Measurements from ENCODE around the gene PDE3A. TPM values are rescaled to one million over a fixed set of nuclear protein-coding genes. Genes with fewer than 3 reads are reported as not detected.
A peak's percentile ranks its signal among the peaks of the same experiment; 100 is the strongest.
"Not testable (repeated sequence)": the region's sequence is repeated elsewhere in the genome, so short reads cannot be mapped to it uniquely, and the experiment has no call there.

The PDE3A gene
- total RNA-seq, 1 experiment from 2014 or later, result 0.36 TPM

DNA sequence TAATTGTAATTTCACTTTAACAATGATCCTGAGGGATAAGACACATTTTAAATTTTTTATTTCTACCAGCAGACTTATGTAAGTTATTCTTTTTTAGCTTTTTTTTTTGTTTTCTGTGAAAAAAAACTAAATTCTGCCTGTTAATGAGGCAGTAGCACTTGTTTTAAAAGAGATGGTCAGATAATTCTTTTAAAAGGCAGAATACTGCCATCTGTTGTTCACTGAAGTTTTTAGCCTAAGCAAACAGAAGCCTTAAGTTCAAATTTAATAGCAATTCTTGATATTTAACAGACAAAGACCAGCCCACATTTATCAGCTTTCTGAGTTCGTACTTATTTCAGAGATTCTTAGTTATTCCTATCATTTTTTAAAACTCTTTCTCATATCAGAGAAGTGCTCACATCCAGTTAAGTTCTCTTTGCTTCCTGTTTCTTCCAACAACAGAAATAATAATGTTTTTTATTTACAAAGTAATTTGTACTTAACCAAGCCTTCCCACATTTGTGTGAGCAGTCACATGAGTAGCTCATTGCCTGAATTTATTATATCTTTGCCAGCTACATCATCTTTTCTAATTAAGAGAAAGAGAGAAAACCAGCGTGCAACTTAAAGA, 233.4 kb downstream of the PDE3A start:
- intact Hi-C loops (cut with micrococcal nuclease; ENCODE audit: unreplicated experiment), result loop anchor here (1.0 to 5.0 kb wide), 3 partner anchors 114 to 862 kb away; no protein-coding TSS in a partner anchor
- Mint-ChIP-seq H3K4me3 (ENCODE audit: unreplicated experiment) (no peak overlapping the region), H3K9me3 (ENCODE audit: unreplicated experiment) (no peaks in the 10 kb centered on the region), H3K36me3 (ENCODE audit: insufficient read depth, unreplicated experiment) (no peaks in the 10 kb centered on the region), H3K4me1 (ENCODE audit: low read depth, unreplicated experiment) (no peaks in the 10 kb centered on the region), H3K27ac (ENCODE audit: unreplicated experiment) (no peak overlapping the region), H3K27me3 (ENCODE audit: insufficient read depth, unreplicated experiment) (peaks cover 2% of the 10 kb centered on the region)
- H3K9me3 ChIP-seq, result no peaks in the 10 kb centered on the region
- no peaks in the 10 kb centered on the region for H3K4me1 ChIP-seq
- H3K4me3 ChIP-seq (ENCODE audit: low read depth, low read length), result no peak overlapping the region
- peak in 1 of 2 experiments; percentile 17 for DNase-seq
- H3K27me3 ChIP-seq (replicated peaks; ENCODE audit: control insufficient read depth, insufficient read depth, low read length), result no peaks in the 10 kb centered on the region
- ChIA-PET CTCF (interaction anchor here (0.6 kb wide), 1 partner anchor 348 kb away, joined by 3 read pairs; no protein-coding TSS in a partner anchor), POLR2A (no interaction called here)
- no peaks in the 10 kb centered on the region for H3K36me3 ChIP-seq (ENCODE audit: control insufficient read depth, insufficient read depth, low read length)
- no TSS peak for BruUV-seq (replicated peaks)
- TF ChIP-seq, protein P1, sequence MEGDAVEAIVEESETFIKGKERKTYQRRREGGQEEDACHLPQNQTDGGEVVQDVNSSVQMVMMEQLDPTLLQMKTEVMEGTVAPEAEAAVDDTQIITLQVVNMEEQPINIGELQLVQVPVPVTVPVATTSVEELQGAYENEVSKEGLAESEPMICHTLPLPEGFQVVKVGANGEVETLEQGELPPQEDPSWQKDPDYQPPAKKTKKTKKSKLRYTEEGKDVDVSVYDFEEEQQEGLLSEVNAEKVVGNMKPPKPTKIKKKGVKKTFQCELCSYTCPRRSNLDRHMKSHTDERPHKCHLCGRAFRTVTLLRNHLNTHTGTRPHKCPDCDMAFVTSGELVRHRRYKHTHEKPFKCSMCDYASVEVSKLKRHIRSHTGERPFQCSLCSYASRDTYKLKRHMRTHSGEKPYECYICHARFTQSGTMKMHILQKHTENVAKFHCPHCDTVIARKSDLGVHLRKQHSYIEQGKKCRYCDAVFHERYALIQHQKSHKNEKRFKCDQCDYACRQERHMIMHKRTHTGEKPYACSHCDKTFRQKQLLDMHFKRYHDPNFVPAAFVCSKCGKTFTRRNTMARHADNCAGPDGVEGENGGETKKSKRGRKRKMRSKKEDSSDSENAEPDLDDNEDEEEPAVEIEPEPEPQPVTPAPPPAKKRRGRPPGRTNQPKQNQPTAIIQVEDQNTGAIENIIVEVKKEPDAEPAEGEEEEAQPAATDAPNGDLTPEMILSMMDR (IDR thresholded peaks at IDR 0.05; ENCODE audit: insufficient read depth in 1 of 2, low read depth in 1 of 2, low read length in 1 of 2, severe bottlenecking in 1 of 2, unreplicated experiment in 1 of 2), result peak; percentile 55 to 64

DNA sequence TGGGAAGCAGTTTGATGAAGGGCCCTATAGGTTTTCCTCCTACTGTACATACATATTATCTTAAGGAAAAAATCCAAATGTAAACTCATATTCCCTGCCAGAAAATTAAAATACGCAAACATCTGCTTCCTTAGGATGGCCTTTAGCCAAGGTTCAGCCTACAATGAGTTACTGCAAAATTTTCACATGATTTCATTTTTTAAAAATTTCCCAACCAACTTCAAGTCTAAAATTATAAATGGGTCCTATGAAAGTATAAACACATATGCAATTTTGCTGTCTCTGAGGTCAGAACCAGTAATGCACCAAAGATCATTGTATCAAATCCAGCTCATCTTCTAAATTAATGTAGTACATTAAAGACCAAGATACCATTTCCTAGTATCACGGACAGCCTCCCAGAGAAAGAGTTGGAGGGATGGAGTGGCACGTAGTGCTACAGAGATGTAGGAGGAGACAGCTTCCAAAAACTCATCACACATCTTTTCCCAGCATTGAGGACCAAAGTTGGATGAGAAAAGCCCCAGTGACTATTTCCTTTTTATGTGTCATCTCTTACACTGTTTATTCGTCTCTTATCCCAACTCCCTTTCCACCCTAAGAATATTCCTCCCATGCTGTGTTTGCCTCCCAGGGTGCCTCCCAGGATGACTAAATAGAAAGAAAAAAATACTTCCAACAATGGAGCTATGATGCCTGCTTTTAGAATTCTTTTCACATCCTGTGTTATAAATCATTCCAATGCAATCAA, 234.5 kb downstream of the PDE3A start:
- Mint-ChIP-seq H3K27me3 (ENCODE audit: insufficient read depth, unreplicated experiment) (no peaks in the 10 kb centered on the region), H3K36me3 (ENCODE audit: insufficient read depth, unreplicated experiment) (no peaks in the 10 kb centered on the region), H3K27ac (ENCODE audit: unreplicated experiment) (no peak overlapping the region), H3K4me1 (ENCODE audit: low read depth, unreplicated experiment) (no peaks in the 10 kb centered on the region), H3K9me3 (ENCODE audit: unreplicated experiment) (no peaks in the 10 kb centered on the region), H3K4me3 (ENCODE audit: unreplicated experiment) (no peak overlapping the region)
- H3K36me3 ChIP-seq (ENCODE audit: control insufficient read depth, insufficient read depth, low read length), result no peaks in the 10 kb centered on the region
- ChIA-PET POLR2A (no interaction called here), CTCF (interaction anchor here (0.6 kb wide), 1 partner anchor 9 kb away, joined by 3 read pairs; no protein-coding TSS in a partner anchor)
- BruUV-seq (replicated peaks), result no TSS peak
- H3K4me3 ChIP-seq (ENCODE audit: low read depth, low read length), result no peak overlapping the region
- H3K27me3 ChIP-seq (replicated peaks; ENCODE audit: control insufficient read depth, insufficient read depth, low read length), result no peaks in the 10 kb centered on the region
- DNase-seq, result no peak
- intact Hi-C loops (cut with micrococcal nuclease; ENCODE audit: unreplicated experiment), result loop anchor here (5.0 kb wide), 1 partner anchor 116 kb away; no protein-coding TSS in a partner anchor
- TF ChIP-seq, protein P1 (IDR thresholded peaks at IDR 0.05; ENCODE audit: insufficient read depth in 1 of 2, low read depth in 1 of 2, low read length in 1 of 2, severe bottlenecking in 1 of 2, unreplicated experiment in 1 of 2), result no peak
- H3K9me3 ChIP-seq, result no peaks in the 10 kb centered on the region
- H3K4me1 ChIP-seq, result no peaks in the 10 kb centered on the region

DNA sequence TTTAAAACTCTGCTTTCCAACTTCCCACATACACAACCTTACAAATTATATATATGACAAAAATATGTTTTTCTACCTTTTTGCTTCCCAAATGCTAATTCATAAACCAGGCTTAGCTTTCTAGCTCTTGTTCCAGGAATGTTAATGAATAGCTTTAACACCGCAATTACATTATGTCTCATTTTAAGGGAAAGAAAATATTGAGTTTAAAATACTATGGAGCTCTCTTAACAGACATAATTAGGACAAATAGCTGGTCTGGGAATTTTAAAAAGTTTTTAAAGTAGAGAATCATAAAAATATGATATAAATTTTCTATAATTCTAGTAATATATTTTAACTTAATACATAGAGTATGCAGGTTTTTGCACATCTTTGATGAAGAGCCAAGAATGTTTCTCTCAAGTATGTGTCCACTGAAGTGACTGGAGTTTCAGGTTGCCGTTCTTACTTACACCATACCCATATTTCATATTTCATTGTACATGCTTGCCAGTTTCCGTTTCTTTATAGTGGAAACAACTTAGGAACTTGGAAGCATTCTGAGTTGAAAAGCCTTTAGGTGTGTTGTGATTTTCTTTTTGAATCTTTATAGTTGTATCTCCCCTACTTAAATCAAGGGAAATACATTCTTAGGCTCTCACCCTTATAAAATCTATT, 236.2 kb downstream of the PDE3A start:
- intact Hi-C loops (cut with micrococcal nuclease; ENCODE audit: unreplicated experiment), result loop anchor here (5.0 kb wide), 1 partner anchor 117 kb away; no protein-coding TSS in a partner anchor
- no peaks in the 10 kb centered on the region for H3K4me1 Mint-ChIP-seq (ENCODE audit: low read depth, unreplicated experiment)

DNA sequence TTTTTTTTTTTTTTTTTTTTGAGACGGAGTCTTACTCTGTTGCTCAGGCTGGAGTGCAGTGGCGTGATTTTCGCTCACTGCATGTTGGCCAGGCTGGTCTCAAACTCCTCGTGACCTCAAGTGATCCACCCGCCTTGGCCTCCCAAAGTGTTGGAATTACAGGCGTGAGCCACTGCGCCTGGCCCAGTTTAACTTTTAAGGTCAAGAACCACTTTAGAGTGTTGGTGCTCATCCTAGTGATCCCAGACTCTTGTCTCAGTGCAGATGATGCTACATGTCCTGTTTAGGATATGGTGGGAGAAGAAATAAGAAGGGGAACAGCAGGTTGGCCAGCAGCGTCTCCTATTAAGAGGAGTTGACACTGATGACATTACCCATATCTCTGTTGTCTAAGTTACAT, 246.7 kb downstream of the PDE3A start:
- DNase-seq; intact Hi-C loops (cut with micrococcal nuclease; ENCODE audit: unreplicated experiment); H3K36me3 Mint-ChIP-seq (ENCODE audit: insufficient read depth, unreplicated experiment); H3K27me3 ChIP-seq (replicated peaks; ENCODE audit: control insufficient read depth, insufficient read depth, low read length); H3K4me3 Mint-ChIP-seq (ENCODE audit: unreplicated experiment); BruUV-seq (replicated peaks); H3K4me1 Mint-ChIP-seq (ENCODE audit: low read depth, unreplicated experiment); H3K27ac Mint-ChIP-seq (ENCODE audit: unreplicated experiment); H3K9me3 Mint-ChIP-seq (ENCODE audit: unreplicated experiment); H3K36me3 ChIP-seq (ENCODE audit: control insufficient read depth, insufficient read depth, low read length); H3K4me1 ChIP-seq; H3K27me3 Mint-ChIP-seq (ENCODE audit: insufficient read depth, unreplicated experiment); H3K4me3 ChIP-seq (ENCODE audit: low read depth, low read length); POLR2A ChIA-PET; H3K9me3 ChIP-seq: not testable (repeated sequence)
- CTCF ChIA-PET, result interaction anchor here (0.7 kb wide), 1 partner anchor 42 kb away, joined by 3 read pairs; no protein-coding TSS in a partner anchor

More for the DNA sequence above, 236.2 kb downstream of the PDE3A start:
- Histone ChIP-seq H3K36me3 (ENCODE audit: control insufficient read depth, insufficient read depth, low read length) (no peaks in the 10 kb centered on the region), H3K27me3 (replicated peaks; ENCODE audit: control insufficient read depth, insufficient read depth, low read length) (no peaks in the 10 kb centered on the region), H3K4me3 (ENCODE audit: low read depth, low read length) (no peak overlapping the region), H3K9me3 (no peaks in the 10 kb centered on the region), H3K4me1 (no peaks in the 10 kb centered on the region)
- DNase-seq, result no peak
- TF ChIP-seq, protein P1 (IDR thresholded peaks at IDR 0.05; ENCODE audit: insufficient read depth in 1 of 2, low read depth in 1 of 2, low read length in 1 of 2, severe bottlenecking in 1 of 2, unreplicated experiment in 1 of 2), result no peak
- no TSS peak for BruUV-seq (replicated peaks)
- Mint-ChIP-seq H3K9me3 (ENCODE audit: unreplicated experiment) (no peaks in the 10 kb centered on the region), H3K27ac (ENCODE audit: unreplicated experiment) (no peak overlapping the region), H3K36me3 (ENCODE audit: insufficient read depth, unreplicated experiment) (no peaks in the 10 kb centered on the region), H3K4me3 (ENCODE audit: unreplicated experiment) (no peak overlapping the region), H3K27me3 (ENCODE audit: insufficient read depth, unreplicated experiment) (no peaks in the 10 kb centered on the region)
- CTCF ChIA-PET, result no interaction called here
- POLR2A ChIA-PET, result no interaction called here
